NCI-H510A (cell line): ENCODE measurements around the gene WFS1.

Experiments used
- DNase-seq: peaks from one replicate; lab custom pipeline; 2025; lab: John Stamatoyannopoulos, UW

Gene WFS1, protein sequence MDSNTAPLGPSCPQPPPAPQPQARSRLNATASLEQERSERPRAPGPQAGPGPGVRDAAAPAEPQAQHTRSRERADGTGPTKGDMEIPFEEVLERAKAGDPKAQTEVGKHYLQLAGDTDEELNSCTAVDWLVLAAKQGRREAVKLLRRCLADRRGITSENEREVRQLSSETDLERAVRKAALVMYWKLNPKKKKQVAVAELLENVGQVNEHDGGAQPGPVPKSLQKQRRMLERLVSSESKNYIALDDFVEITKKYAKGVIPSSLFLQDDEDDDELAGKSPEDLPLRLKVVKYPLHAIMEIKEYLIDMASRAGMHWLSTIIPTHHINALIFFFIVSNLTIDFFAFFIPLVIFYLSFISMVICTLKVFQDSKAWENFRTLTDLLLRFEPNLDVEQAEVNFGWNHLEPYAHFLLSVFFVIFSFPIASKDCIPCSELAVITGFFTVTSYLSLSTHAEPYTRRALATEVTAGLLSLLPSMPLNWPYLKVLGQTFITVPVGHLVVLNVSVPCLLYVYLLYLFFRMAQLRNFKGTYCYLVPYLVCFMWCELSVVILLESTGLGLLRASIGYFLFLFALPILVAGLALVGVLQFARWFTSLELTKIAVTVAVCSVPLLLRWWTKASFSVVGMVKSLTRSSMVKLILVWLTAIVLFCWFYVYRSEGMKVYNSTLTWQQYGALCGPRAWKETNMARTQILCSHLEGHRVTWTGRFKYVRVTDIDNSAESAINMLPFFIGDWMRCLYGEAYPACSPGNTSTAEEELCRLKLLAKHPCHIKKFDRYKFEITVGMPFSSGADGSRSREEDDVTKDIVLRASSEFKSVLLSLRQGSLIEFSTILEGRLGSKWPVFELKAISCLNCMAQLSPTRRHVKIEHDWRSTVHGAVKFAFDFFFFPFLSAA

DNA sequence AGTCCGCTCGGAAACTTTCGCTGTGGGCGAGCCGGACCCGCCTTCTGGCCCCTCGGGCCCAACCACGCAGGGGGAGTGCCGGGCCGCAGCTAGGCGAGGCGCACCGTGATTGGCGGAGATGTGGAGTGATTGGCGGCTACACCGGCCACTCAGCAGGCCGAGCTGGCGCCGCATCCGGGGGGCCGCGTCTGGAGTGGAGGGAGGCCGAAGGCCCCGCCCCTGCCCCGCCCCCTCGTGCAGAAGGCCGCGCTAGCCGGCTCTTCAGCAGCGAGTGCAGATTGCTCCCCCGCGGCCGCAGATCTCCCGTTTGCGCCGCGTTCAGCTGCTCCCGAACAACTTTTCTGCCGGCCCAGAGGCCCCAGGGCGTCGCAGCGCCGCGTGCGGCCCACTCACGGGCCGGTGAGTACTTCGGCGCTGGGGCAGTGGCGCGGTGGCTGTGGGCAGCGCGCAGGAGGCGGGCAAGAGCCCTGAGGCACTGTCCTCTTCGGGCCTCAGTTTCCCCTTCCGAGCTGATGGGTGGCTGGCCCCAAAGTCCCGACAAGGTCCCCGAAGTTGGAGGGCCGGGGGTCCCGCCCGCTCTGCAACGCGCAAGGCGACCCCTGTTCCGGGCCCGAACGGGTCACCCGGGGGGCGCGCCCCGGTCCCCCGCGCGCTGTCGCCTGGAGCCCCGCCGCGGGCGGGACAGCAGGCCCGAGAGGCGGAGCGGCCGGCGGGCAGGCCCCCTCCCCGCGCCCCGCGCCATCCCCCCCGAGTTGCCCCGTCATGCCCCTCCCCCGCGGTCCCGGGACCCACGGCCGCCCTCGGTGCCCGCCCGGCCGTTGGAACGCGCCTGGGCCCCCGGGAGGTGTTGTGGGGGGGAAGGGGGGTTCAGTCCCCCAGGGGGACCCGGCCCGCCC lies at the start of gene WFS1:
Gene WFS1 (plus strand): TSS at position 235 of the 896 bp plus-strand sequence. CDS start 7,606 bp downstream, outside the sequence.
- peak; percentile 89 for DNase-seq

DNA sequence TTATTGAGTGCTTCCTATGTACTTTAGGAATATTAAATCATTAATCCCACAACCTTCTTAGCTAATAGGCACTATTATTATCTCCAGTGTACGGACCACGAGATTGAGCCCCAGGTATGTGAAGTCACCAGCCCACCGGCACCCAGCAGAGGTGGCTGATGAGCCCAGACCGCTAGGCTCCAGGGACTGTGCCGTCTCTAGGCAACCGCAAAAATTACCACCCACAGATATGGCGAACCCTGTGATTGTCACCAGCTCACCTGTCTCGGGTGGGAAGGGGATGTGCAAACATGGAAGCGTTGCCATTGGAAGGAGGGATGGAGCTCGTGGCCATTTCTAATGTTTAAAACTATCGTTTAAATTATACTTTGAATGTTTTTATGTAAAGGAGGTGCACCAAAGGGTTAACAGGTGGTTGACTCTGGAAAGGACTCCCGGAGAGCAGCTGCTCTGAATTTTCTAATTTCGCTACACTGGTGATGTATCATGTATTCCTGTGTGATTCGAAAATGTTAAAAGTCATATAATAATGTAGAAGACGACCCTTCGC lies 48.3 kb upstream of the WFS1 start:
- DNase-seq = no peak

DNA sequence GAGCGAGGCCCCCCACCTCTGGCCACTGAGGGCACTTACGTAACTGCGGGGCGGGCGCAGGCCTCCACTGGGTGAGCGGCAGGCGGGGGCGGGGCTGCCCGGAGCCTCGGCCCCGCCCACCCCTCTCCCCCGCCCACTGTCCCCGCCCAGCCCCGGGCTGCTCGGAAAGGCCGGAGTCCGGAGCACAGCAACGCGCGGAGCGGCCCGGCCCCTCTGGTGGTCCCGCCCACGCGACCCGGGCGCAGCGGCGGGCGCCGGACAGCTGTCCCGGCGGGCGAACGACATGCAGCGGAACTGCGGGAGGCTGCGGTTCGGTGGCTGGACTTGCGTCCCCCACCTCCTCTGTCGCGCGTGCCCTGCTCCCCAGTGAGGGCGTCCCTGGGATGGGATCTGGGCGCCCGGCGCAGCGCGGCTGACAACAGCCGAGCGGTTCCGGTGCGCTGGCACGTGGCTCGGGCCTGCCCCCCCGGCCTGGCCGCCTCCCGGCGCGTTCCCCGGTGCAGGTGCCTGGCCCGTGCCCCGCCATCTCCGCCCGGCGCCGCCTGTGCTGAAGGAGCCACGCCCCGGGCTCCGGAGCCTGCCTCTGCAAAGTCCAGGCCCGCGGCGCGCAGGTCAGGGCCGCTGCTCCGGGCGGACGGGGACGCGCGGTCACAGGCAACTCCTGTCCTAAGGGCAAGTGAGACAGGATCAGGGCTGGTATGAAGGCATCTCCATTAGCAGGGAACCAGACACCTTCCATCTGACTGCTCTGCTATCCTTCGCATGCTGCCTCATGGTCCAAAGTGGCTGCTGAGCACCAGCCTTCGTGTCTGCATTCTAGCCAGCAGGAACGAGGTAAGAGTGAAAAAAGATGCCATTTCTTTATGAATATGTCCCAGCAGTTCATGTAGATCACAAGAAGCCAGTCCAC lies 47.5 kb upstream of the WFS1 start:
- no peak for DNase-seq

DNA sequence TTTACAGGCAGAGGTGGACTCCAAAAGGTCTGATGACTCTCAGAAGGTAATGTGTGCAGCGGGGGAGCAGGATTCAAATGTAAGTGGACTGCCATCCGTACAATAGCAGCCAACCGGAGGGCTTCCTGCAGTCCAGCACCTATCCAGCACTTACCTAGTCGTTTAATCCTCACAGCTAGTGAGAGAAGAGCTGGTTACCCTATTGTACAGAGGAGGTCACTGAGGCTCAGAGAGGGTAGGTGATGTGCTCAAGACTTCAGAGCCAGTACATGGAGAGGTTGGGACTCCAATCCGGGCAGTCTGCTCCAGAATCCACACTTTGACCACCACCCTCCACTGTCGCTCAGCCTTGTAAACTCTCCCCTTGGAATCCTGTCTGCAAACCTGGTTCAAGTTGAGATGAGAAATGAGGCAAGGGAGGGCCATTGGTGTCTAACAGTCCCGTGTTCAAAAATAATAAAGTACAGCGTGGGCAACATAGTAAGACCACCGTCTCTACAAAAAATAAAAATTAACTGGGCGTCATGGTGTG lies 46.8 kb upstream of the WFS1 start:
- no peak for DNase-seq

DNA sequence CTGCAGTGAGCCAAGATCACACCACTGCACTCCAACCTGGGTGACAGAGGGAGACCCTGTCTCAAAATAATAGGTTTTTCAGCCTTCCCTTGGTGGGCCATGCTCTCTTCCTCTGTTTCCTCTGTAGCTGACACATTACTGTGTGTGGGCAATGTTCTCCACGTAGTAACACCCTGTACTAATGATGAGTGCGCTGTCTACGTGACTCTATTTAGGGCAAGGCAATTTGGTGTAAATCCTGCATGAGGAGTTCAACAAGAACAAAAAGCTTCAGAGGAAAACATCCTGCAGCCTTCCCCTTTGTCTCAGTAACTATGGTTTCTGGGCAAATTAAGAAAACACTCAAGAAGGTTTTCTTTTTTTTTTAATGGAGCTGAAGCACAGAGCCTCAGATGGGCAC lies 44.9 kb upstream of the WFS1 start:
- DNase-seq = no peak

DNA sequence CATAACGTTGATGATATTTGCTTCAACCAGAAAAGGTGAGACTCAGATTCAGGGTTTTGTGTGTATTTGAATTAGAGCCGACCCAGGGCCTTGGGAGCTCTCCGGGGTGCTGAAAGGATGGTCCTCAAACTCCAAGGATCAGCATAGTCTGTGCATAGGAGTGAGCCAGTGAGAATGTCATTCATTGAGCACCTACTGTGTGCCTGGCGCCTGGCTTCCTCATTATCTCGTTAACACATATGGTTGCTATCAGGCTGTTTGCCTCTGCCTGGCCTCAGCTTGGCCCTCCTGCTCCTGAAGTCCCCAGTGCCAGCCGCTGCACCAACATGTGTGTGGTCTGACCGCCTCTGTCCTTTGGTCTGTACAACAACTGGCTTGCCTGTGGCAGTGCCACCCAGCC lies 44.2 kb upstream of the WFS1 start:
- no peak for DNase-seq

DNA sequence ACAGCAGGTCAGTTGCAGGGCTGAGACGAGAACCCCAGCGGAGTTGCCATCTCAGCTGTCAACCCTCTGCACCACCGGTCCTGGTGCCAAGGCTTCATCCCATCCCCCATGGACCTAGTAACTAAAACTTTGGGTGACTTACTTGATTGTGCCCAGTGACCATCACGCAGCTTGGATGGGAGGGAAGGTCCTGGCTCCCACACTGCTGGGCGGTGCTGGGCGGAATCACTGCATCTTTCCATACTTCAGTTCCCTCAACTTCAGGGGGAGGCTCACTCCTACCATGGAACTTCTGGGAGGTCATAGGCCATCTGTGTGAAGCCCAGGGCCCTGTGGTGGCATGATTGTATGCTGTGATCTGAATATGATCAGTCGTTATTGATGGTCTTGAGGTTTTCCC lies 43.1 kb upstream of the WFS1 start:
- DNase-seq = no peak

DNA sequence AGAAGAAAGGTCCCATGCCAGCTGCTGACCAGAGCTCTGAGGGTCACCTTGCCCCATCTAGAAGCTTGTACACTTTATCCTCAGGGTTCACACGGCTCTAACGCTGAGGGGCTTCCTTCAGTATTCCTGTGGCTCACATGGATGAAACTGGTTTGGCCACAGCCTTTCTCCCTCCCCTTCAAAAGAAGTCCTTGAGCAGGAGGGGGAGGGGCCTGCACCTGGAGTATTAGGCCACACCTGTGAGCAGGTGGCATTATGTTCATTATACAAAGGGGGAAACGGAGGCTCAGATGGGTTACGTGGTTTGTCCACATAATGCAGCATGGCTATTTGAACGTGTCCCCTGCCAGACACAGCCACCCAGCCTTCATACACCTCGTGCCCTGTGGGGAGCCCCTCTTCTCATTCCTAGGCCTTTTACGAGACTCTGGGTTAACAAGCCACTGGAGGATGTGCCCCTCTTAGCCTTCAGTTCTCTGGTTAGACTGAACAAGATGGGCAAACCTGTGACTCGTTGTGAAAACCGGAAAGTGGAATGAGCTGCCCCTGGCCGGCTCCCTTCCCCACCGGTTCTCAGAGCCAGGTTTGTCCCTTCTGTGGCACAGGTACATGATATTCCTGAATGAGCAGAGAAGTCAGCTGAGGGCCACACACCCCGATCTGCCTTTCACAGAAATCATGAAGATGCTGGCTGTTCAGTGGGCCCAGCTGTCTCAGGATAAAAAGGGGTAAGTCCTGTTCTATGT lies 42.1 kb upstream of the WFS1 start:
- peak; percentile 57 for DNase-seq

DNA sequence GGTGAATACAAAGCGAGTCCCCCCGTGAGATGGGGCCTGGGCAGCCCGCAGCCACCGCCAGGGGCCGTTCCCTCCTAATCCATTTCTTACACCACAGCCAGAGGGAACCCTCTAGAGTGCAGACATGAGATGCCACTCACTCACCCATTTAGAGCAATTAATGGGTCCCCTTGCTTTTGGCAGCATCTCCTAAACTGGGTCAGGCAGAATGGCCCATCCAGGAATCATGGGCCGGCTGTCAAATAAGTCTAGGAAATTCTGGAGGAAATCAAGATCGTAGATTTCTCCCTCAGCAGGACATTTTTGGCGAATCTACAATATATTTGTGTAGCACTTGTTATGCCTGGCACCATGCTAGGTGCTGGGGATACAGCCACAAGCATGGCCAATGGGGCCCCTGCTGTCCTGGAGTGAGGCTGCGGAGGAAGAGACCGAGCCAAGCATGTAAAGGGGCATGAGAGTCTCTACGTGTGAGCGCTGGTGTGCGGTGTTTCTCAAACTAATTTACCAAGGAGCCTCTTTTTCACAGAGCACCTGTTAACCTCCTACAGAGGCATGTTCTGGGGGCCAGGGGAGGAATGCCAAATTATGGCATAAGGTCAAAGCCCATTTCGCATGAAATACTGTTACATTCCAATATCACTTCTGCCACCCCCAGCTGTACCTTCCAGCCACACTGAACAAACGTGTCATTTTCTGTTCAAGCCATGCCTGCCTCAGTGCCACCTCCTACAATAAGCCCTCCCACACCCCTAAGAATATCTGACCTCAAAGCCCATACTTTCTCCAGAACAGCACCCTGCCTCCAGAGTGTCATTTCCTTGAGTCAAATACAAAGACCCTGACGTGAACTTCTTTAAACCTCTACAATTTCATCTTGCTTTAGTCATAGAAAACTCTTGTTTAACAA lies 41.2 kb upstream of the WFS1 start:
- DNase-seq = no peak

DNA sequence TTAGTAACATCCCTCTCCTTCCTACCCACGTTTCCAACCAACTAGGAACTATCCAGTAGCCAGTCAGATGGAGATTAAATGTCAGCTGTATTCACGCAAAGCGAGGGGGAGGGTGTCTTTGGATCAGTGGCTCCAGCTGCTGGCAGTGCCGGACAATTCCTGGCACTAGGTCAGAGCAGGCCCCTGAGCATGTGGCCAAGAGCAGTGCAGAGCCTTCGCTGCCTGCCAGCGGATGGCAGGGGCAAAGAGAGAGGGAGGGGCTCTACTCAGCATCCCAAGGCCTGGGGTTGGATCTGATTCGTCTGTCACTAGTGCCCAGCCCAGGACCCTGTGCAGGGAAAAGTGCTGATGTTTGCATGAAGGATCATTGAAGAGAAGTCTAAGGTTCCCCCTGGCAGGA lies 40.6 kb upstream of the WFS1 start:
- DNase-seq = no peak

DNA sequence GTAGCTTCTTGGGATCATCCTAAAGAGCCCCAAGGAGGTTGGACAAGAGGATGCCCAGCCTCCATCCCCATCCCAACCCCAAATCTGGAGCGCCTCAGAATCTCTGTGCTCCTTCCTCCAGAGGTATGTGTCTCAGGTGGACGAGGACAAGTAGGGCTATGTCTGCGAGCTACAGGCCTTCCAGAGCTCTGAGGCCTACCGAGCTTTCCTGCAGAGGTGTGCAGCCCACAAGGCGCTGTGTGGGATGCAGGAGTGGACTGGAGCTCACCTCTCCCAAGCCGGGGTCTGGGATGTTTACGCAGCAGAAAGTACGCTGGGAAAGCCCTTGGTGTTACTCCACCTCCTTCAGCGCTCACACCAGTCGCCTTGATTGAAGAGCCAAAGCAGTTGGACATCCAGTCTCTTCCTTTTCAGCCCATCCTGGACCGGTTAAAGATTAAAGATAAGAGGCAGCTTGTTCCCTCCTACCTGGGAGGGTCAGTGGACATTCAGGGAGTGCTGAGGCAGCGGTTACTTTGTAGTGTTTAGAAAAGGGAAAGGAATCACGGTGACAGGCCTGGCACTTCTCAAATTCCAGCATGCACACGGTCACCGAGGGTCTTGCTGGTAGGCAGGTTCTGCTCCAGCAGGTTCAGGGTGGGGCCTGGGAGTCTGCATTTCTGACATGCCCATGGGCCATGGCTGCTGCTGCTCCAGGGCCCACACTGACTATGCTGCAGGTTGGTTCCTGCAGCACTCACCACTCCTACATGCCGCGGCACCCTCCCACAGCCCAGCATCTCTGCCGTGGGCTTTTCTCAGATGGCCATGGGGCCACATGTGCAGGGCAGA lies 39.8 kb upstream of the WFS1 start:
- DNase-seq = no peak

DNA sequence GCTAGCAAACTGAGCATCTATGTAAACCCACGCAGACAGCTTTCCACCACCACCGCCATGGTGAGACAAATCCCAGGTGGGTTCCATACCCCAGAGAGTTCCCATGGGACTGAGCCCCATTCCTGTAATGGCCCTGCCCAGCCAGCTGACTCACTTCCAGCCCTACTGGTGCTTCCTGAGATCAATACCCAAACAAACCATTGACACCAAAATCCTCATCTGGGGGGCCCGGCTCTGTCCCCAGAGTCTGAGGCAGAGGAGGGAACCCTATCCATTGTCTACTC lies 39.2 kb upstream of the WFS1 start:
- DNase-seq = no peak

DNA sequence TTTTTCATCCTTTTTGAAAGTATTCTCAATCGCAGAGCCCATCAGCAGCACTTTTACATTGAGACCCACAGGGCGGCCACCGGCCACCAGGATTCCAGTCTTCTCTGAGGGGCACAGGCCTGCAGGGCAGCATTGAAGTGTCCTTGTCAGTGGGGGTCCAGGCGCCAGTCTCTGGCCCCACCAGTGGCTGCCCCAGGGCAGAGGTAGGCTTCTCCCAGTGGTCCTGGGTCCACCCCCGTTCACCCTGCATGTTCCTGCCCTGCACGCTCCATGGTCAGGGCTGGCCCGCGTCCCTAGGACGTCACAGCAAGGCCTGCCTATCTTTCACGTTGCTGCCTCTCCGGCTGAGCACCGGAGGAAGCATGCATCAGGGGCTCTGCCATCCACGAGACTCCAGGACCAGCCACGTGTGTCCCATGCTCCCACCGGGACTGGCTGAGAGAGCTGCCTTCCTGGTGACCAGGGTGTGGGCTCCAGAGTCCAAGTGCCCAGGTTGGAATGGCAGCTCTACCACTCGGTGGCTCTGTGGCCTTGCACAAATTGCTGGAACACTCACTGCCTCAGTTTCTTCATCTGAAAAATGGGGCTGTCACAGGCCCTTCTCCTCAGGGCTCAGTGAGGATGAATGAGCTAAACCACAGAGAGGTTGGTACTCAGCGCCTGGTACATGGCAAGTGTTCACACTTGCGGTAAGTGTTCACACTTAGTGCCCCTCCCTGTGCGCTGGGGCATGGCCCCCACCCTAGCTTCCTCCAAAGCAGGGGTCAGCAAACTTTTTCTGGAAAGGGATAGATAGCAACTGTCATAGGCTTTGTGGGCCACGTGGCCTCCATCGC lies 38.6 kb upstream of the WFS1 start:
- DNase-seq = no peak

DNA sequence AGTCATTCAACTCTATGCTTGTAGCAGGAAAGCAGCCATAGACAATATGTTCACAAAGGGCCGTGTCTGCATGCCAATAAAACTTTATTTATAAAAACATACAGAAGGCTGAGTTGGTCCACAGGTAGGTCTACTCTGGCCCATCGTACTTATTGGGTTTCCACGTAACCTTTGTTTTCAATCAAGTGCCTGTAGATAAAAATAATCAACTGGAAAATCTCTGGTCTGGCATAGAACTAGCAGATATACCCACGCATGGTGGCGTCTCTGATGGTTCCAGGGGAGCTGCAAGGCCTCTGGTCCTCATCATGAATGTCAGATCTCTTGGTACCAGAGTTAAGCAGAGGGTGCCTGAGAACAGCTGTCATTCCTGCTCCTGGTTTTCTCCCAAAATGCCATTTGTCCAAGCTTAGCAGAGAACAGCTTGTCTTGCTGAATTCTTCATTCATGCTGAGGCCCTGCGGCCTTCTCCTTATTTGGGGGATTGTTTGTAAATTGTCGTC lies 37.9 kb upstream of the WFS1 start:
- DNase-seq = no peak

DNA sequence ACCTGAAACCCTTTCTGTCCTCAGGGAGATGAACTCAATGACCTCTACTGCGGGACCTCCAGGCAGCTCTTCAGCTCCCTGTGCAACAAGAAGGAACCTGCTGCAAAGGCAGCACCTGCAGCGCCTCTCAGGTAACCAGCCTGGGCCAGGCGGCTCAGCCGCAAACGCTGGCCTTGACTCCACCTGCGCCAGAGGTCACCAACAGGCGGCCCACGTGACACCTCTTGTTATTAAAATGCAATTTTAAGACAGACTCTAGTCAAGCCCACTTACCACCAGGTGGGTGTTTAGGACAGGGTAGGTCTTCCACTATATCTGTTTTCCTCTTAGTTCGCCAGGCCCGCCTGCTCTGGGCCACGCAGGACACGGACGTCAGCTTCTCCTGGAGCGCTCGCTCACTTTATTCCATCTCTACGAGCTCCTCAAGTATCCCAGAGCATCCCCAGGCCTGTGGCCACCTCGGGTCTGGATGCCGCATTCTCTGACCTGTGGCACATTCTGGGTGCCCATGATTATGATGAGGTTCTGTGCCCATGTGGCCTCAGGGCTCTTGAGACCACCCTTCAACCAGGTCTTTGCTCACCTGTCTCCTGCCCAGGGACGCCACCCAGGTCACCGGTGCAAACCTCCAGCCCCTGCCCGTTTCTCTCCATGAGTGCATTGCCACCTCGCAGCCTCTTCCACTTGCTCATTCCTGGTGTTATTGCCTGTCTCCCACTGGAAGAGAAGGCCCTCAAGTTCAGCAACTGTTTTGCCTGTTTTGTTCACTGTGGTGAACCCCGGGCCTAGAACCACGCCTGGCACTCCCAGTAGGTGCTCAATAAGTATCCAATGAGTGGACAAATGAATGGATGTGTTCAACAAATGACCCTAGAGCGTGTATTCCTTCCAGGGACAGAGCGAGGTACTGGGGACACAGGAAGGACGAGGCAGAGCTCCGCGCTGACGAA lies 36.5 kb upstream of the WFS1 start:
- DNase-seq = no peak

DNA sequence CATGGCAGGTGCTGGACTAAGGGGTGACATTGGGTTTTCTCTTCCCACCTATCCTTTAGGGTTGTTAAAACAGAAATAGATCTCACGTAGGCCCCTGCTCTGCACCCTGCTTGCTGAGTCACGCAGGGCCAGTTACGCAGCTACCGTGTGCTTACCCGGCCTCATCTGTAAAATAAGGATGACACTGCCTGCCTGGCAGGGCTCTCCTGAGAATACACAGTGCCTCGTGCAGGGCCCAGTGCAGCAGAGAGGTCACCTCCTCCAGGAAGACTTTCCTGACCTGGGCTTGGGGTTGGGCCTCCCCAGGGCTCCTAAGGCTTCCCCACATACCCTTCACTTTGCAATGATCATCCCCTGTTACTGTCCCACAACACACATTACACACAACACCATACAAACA lies 35.7 kb upstream of the WFS1 start:
- no peak for DNase-seq
